HCT116 (cell line): ENCODE results near the gene DPP10. TPM values are rescaled to one million over a fixed set of nuclear protein-coding genes. Genes with fewer than 3 reads are reported as not detected.

Experiments
- ATAC-seq: fragments of 200-7000 bp; cut with Tn5 transposase; 2 replicates; pipeline ENCODE4 v1.9.1; 2020; ENCODE audit warnings: mild to moderate bottlenecking, moderate library complexity
- BruUV-seq: library from RNA; stranded (reverse); fragments of 400-500 nt; replicated peaks from 2 replicates; lab custom pipeline; 2021; lab: Mats Ljungman, UMichigan
- CTCF ChIA-PET: fragments of 300-600 bp; sonication (Branson Sonifier 250); formaldehyde crosslinking; loops from one replicate; lab custom pipeline; 2021; ENCODE audit warnings: antibody characterized with exemption; lab: Charles Lee
- POLR2A ChIA-PET: fragments of 300-600, 350-600 bp; sonication (Branson Sonifier 250); formaldehyde crosslinking; loops from one replicate; lab custom pipeline; 2021; ENCODE audit warnings: antibody characterized with exemption; lab: Charles Lee
- RAD21 ChIA-PET, 2 experiments: fragments of 300-600 bp; sonication (Branson Sonifier 250); formaldehyde crosslinking; loops; one replicate each; lab custom pipeline; 2023; ENCODE audit warnings: low total read pairs in 2 of 2; ENCODE audit not compliant: uncharacterized antibody in 2 of 2, unreplicated experiment in 2 of 2, low non-redundant PET in 1 of 2; lab: Charles Lee
- DNase-seq: peaks from one replicate; pipeline ENCODE4 v3.0.0-alpha.2; 2010; ENCODE audit warnings: low read depth, low spot score
- H2AFZ ChIP-seq: fragments of 200-600 bp; shearing (Covaris generic), sonication (generic); 2 replicates; pipeline ENCODE4 v1.6.1; 2017; ENCODE audit warnings: low read depth, mixed run types, mixed read lengths, antibody characterized with exemption, low read length; ENCODE audit not compliant: poor library complexity, severe bottlenecking
- H3K27ac ChIP-seq: 2 replicates; pipeline ENCODE4 v1.5.1; 2012; ENCODE audit warnings: low read depth, low read length
- H3K27me3 ChIP-seq: fragments of 200-600 bp; sonication (generic); 2 replicates; pipeline ENCODE4 v1.6.1; 2016; ENCODE audit warnings: mixed run types, low read length, mixed read lengths; ENCODE audit not compliant: insufficient read depth
- H3K36me3 ChIP-seq, 2 experiments: fragments of 200-500 bp in 1 of 2; fragments of 200-600 bp in 1 of 2; sonication (Bioruptor generic) in 1 of 2; sonication (generic) in 1 of 2; 2 replicates each; pipeline versions ENCODE4 v1.5.1 to v1.6.1; 2014 to 2016; ENCODE audit warnings: low read length in 2 of 2, inconsistent platforms in 1 of 2, mixed read lengths in 1 of 2, mixed run types in 1 of 2; ENCODE audit not compliant: insufficient read depth in 2 of 2, control insufficient read depth in 1 of 2
- H3K4me1 ChIP-seq, 2 experiments: fragments of 200-600 bp in 1 of 2; sonication (generic) in 1 of 2; 2 replicates each; pipeline versions ENCODE4 v1.5.1 to v1.6.1; 2012 to 2017; ENCODE audit warnings: low read length in 2 of 2, inconsistent platforms in 1 of 2, mild to moderate bottlenecking in 1 of 2, mixed read lengths in 1 of 2, mixed run types in 1 of 2, moderate library complexity in 1 of 2; ENCODE audit not compliant: insufficient read depth in 2 of 2, control insufficient read depth in 1 of 2
- H3K4me2 ChIP-seq: fragments of 200-600 bp; sonication (generic); 2 replicates; pipeline ENCODE4 v1.6.1; 2017; ENCODE audit warnings: mixed run types, low read length, mixed read lengths
- H3K4me3 ChIP-seq, 2 experiments: fragments of 200-600 bp in 1 of 2; sonication (generic) in 1 of 2; replicated peaks in 1 of 2; 2 replicates each; pipeline ENCODE4 v1.5.1; 2011 to 2016; ENCODE audit warnings: low read length in 2 of 2, control low read depth in 1 of 2, low read depth in 1 of 2, mild to moderate bottlenecking in 1 of 2, mixed read lengths in 1 of 2, mixed run types in 1 of 2
- H3K79me2 ChIP-seq: fragments of 200-600 bp; sonication (generic); 2 replicates; pipeline ENCODE4 v1.6.1; 2017; ENCODE audit warnings: mild to moderate bottlenecking, mixed run types, low read length, moderate library complexity, mixed read lengths; ENCODE audit not compliant: insufficient read depth
- H3K9ac ChIP-seq: fragments of 200-600 bp; sonication (generic); 2 replicates; pipeline ENCODE4 v1.6.1; 2016; ENCODE audit warnings: low read length, mixed read lengths
- H3K9me2 ChIP-seq: fragments of 200-600 bp; sonication (generic), shearing (Covaris generic); 2 replicates; pipeline ENCODE4 v1.6.1; 2017; ENCODE audit warnings: mixed run types, mild to moderate bottlenecking, moderate library complexity; ENCODE audit not compliant: insufficient read depth
- H3K9me3 ChIP-seq, 2 experiments: fragments of 200-500 bp in 1 of 2; fragments of 200-600 bp in 1 of 2; sonication (Bioruptor generic) in 1 of 2; sonication (generic) in 1 of 2; 2 replicates each; pipeline ENCODE4 v1.6.1; 2014 to 2017; ENCODE audit warnings: low read length in 2 of 2, mixed read lengths in 2 of 2, inconsistent platforms in 1 of 2, low read depth in 1 of 2, mild to moderate bottlenecking in 1 of 2, mixed run types in 1 of 2, moderate library complexity in 1 of 2; ENCODE audit not compliant: control insufficient read depth in 1 of 2, insufficient read depth in 1 of 2
- H4K20me1 ChIP-seq: fragments of 200-600 bp; sonication (generic), shearing (Covaris generic); 2 replicates; pipeline ENCODE4 v1.6.1; 2017; ENCODE audit warnings: mixed run types, mild to moderate bottlenecking, moderate library complexity; ENCODE audit not compliant: insufficient read depth
- EGR1 ChIP-seq: IDR thresholded peaks from 2 replicates; pipeline ENCODE4 v1.6.1; 2012; ENCODE audit warnings: low read depth
- ELF1 ChIP-seq: IDR thresholded peaks from 2 replicates; pipeline ENCODE4 v1.6.1; 2012; ENCODE audit warnings: low read depth, borderline replicate concordance
- EZH2 ChIP-seq: fragments of 200-600 bp; sonication (generic); IDR thresholded peaks from 2 replicates; pipeline ENCODE4 v1.6.1; 2017; ENCODE audit warnings: antibody characterized with exemption, mixed run types
- POLR2AphosphoS5 ChIP-seq: IDR thresholded peaks from 2 replicates; pipeline ENCODE4 v1.6.1; 2011; ENCODE audit warnings: mild to moderate bottlenecking, low read depth, low read length, moderate library complexity
- SRF ChIP-seq: IDR thresholded peaks from 2 replicates; pipeline ENCODE4 v1.6.1; 2012; ENCODE audit warnings: low read depth
- YY1 ChIP-seq: IDR thresholded peaks from 2 replicates; pipeline ENCODE4 v1.6.1; 2011; ENCODE audit warnings: low read length, low read depth, moderate library complexity, mild to moderate bottlenecking; ENCODE audit not compliant: insufficient replicate concordance; ENCODE audit errors: extremely low read depth
- intact Hi-C: fragments of 100-400 bp; cut with micrococcal nuclease; formaldehyde crosslinking; loops from 2 replicates; pipeline ENCODE4 v1.10.0; 2022
- total RNA-seq: library from RNA; stranded (reverse); gene quantifications from one replicate; pipeline ENCODE4 v1.2.1, GENCODE V29; 2021; ENCODE audit not compliant: unreplicated experiment
- TF ChIP-seq, protein P1 (sequence below): IDR thresholded peaks from 2 replicates; pipeline ENCODE4 v1.6.1; 2012
- TF ChIP-seq, protein P2 (sequence below): IDR thresholded peaks from 2 replicates; pipeline ENCODE4 v1.6.1; 2012; ENCODE audit warnings: low read depth
- TF ChIP-seq, protein P3 (sequence below): IDR thresholded peaks from 2 replicates; pipeline ENCODE4 v1.6.1; 2012

DPP10 gene
- total RNA-seq, 1 experiment from 2014 or later, result not detected

DNA sequence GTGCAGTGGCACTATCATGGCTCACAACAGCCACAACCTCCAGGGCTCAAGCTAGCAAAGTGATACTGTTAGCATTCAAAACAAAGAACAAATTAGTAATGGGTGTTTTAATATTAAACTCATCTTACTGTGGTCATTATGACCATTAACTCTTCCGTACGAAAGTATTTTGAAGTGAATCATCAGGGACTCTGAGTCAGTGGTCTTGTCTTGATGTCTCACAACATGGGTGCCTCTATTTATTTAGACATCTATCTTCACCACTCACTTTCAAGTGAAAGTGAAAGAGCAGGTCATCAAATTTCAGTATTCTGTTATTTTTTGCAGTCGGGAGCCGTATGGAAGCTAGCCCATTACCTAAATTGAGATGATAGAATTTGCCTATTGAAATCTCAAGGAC lies 1118.2 kb downstream of the DPP10 start:
- DNase-seq (no peak), ATAC-seq (no peak)
- POLR2A ChIA-PET, result no interaction called here
- Histone ChIP-seq H3K79me2 (no peaks in the 10 kb centered on the region), H3K9me2 (no peaks in the 10 kb centered on the region), H3K27me3 (no peaks in the 10 kb centered on the region), H3K27ac (no peak overlapping the region), H3K9me3 (peaks cover 5 to 16% of the 10 kb centered on the region in 2 experiments; a peak in 2 of 4 replicates), H4K20me1 (no peaks in the 10 kb centered on the region), H3K4me1 (no peaks in the 10 kb centered on the region)
- RAD21 ChIA-PET, result interaction anchor here in 1 of 2 experiments (0.6 kb wide), 1 partner anchor 688 kb away, joined by 6 read pairs; no protein-coding TSS in a partner anchor
- CTCF ChIA-PET, result no interaction called here
- no peak for TF ChIP-seq EZH2
- no peak for TF ChIP-seq SRF
- TF ChIP-seq, protein P1, sequence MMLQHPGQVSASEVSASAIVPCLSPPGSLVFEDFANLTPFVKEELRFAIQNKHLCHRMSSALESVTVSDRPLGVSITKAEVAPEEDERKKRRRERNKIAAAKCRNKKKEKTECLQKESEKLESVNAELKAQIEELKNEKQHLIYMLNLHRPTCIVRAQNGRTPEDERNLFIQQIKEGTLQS, result no peak
- TF ChIP-seq, protein P2, sequence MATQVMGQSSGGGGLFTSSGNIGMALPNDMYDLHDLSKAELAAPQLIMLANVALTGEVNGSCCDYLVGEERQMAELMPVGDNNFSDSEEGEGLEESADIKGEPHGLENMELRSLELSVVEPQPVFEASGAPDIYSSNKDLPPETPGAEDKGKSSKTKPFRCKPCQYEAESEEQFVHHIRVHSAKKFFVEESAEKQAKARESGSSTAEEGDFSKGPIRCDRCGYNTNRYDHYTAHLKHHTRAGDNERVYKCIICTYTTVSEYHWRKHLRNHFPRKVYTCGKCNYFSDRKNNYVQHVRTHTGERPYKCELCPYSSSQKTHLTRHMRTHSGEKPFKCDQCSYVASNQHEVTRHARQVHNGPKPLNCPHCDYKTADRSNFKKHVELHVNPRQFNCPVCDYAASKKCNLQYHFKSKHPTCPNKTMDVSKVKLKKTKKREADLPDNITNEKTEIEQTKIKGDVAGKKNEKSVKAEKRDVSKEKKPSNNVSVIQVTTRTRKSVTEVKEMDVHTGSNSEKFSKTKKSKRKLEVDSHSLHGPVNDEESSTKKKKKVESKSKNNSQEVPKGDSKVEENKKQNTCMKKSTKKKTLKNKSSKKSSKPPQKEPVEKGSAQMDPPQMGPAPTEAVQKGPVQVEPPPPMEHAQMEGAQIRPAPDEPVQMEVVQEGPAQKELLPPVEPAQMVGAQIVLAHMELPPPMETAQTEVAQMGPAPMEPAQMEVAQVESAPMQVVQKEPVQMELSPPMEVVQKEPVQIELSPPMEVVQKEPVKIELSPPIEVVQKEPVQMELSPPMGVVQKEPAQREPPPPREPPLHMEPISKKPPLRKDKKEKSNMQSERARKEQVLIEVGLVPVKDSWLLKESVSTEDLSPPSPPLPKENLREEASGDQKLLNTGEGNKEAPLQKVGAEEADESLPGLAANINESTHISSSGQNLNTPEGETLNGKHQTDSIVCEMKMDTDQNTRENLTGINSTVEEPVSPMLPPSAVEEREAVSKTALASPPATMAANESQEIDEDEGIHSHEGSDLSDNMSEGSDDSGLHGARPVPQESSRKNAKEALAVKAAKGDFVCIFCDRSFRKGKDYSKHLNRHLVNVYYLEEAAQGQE, result no peak
- no peak for TF ChIP-seq EGR1
- TF ChIP-seq, protein P3, sequence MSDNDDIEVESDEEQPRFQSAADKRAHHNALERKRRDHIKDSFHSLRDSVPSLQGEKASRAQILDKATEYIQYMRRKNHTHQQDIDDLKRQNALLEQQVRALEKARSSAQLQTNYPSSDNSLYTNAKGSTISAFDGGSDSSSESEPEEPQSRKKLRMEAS, result no peak
- no peak for TF ChIP-seq YY1
- TF ChIP-seq ELF1, result no peak
- TF ChIP-seq POLR2AphosphoS5, result no peak
- TF ChIP-seq, all 23 proteins: peak for 0
- Histone ChIP-seq H2AFZ (no peak overlapping the region), H3K4me3 (no peak overlapping the region), H3K4me2 (no peak overlapping the region), H3K36me3 (no peaks in the 10 kb centered on the region), H3K9ac (no peak overlapping the region)
- BruUV-seq, result no TSS peak
- intact Hi-C loops, result no loop called here
